HepG2 (cell line): ENCODE data around the gene MLC1. TPM values are rescaled to one million over a fixed set of nuclear protein-coding genes. Genes with fewer than 3 reads are reported as not detected.
A peak's percentile ranks its signal among the peaks of the same experiment; 100 is the strongest.

ENCODE experiments used
- ATAC-seq: fragments of 200-7000 bp; cut with Tn5 transposase; 3 replicates; pipeline ENCODE4 v1.9.1; 2020; ENCODE audit warnings: mild to moderate bottlenecking, moderate library complexity
- BruUV-seq: library from RNA; stranded (reverse); fragments of 400-500 nt; replicated peaks from 2 replicates; lab custom pipeline; 2021; lab: Mats Ljungman, UMichigan
- CTCF ChIA-PET: fragments of 300-600 bp; formaldehyde crosslinking; extraction: SDS; loops from one replicate; lab custom pipeline; 2021; ENCODE audit warnings: low total read pairs, inconsistent platforms, low intra/inter-chr PET ratio; lab: Yijun Ruan, JAX
- POLR2A ChIA-PET: fragments of 350-600 bp; sonication (Branson Sonifier 250); formaldehyde crosslinking; loops from one replicate; lab custom pipeline; 2020; ENCODE audit warnings: antibody characterized with exemption, inconsistent platforms; lab: Yijun Ruan, JAX
- DNase-seq: peaks from one replicate; pipeline ENCODE4 v3.0.0-alpha.2; 2015; ENCODE audit warnings: low spot score
- FAIRE-seq: peaks from 3 replicates; lab custom pipeline; 2011; peaks lifted over from hg19 to GRCh38; lab: Jason Lieb, UNC
- H2AFZ ChIP-seq: one replicate; pipeline ENCODE4 v1.6.1; 2011; ENCODE audit warnings: low read length, inconsistent platforms
- H3K27ac ChIP-seq: fragments of 300-600 bp; 3 replicates; pipeline ENCODE4 v1.8.0; 2011; ENCODE audit warnings: mixed run types, mild to moderate bottlenecking, mixed read lengths, low read length, inconsistent platforms; ENCODE audit not compliant: insufficient read depth; ENCODE audit errors: extremely low read length
- H3K27me3 ChIP-seq, 2 experiments: fragments of 200-600 bp in 1 of 2; 2 replicates in 1 of 2; 3 replicates in 1 of 2; pipeline versions ENCODE4 v1.6.0 to v1.8.0; 2011; ENCODE audit warnings: low read length in 2 of 2, mild to moderate bottlenecking in 2 of 2, moderate library complexity in 2 of 2, inconsistent platforms in 1 of 2; ENCODE audit not compliant: insufficient read depth in 2 of 2, control insufficient read depth in 1 of 2
- H3K36me3 ChIP-seq, 2 experiments: fragments of 200-600 bp in 1 of 2; replicated peaks in 1 of 2; 2 replicates in 1 of 2; 3 replicates in 1 of 2; pipeline versions ENCODE4 v1.5.1 to v1.8.0; 2011; ENCODE audit warnings: low read length in 2 of 2, inconsistent platforms in 1 of 2; ENCODE audit not compliant: insufficient read depth in 2 of 2, control insufficient read depth in 1 of 2
- H3K4me1 ChIP-seq: 2 replicates; pipeline ENCODE4 v1.5.1; 2012; ENCODE audit warnings: low read length, inconsistent platforms; ENCODE audit not compliant: insufficient read depth
- H3K4me2 ChIP-seq: 2 replicates; pipeline ENCODE4 v1.6.0; 2011; ENCODE audit warnings: low read depth, low read length, inconsistent platforms
- H3K4me3 ChIP-seq, 3 experiments: fragments of 200-600 bp in 1 of 3; sonication (generic), shearing (Covaris generic) in 1 of 3; replicated peaks in 1 of 3; 2 replicates each; pipeline ENCODE4 v1.5.1; 2011 to 2016; ENCODE audit warnings: low read length in 3 of 3, inconsistent platforms in 2 of 3, low read depth in 2 of 3, mild to moderate bottlenecking in 2 of 3, control low read depth in 1 of 3, mixed read lengths in 1 of 3; ENCODE audit not compliant: insufficient read depth in 1 of 3
- H3K79me2 ChIP-seq: one replicate; pipeline ENCODE4 v1.6.1; 2011; ENCODE audit warnings: low read length, inconsistent platforms; ENCODE audit not compliant: insufficient read depth
- H3K9ac ChIP-seq: 2 replicates; pipeline ENCODE4 v1.6.0; 2011; ENCODE audit warnings: mild to moderate bottlenecking, low read depth, low read length, inconsistent platforms; ENCODE audit not compliant: insufficient read depth
- H3K9me3 ChIP-seq: 2 replicates; pipeline ENCODE4 v1.5.1; 2012; ENCODE audit warnings: mild to moderate bottlenecking, low read length
- H4K20me1 ChIP-seq: 2 replicates; pipeline ENCODE4 v1.6.0; 2011; ENCODE audit warnings: inconsistent platforms, mild to moderate bottlenecking, low read length, moderate library complexity; ENCODE audit not compliant: insufficient read depth
- ATF7 ChIP-seq, 2 experiments: fragments of 450-650 bp in 1 of 2; sonication (generic) in 1 of 2; formaldehyde crosslinking in 1 of 2; IDR thresholded peaks; 2 replicates each; pipeline versions ENCODE4 v1.4.0 to v1.6.1; 2016 to 2020; ENCODE audit warnings: antibody characterized with exemption in 1 of 2, mild to moderate bottlenecking in 1 of 2, missing genetic modification reagents in 1 of 2
- TGIF2 ChIP-seq: IDR thresholded peaks from 2 replicates; pipeline ENCODE4 v1.6.1; 2016; ENCODE audit warnings: control low read depth, missing compliant biosample characterization
- THAP11 ChIP-seq: IDR thresholded peaks from 2 replicates; pipeline ENCODE4 v1.6.1; 2016; ENCODE audit warnings: missing biosample characterization, missing genetic modification reagents
- ZNF207 ChIP-seq: fragments of 450-650 bp; IDR thresholded peaks from 2 replicates; pipeline ENCODE4 v1.6.1; 2016; ENCODE audit warnings: antibody characterized with exemption, borderline replicate concordance
- WGBS: methylation state at CpG from one replicate; pipeline ENCODE4 v1.1.6; 2017; ENCODE audit warnings: low lambda C conversion rate; 5-methylcytosine and 5-hydroxymethylcytosine counted together
- in situ Hi-C: cut with HindIII; loops from 2 replicates; pipeline ENCODE4 v1.10.0; 2017; ENCODE audit warnings: low pct_unique_long_range_greater_than_20kb; ENCODE audit not compliant: extremely low pct_ligation_motif_present
- intact Hi-C: fragments of 100-400 bp; cut with micrococcal nuclease; formaldehyde crosslinking; loops from one replicate; pipeline ENCODE4 v1.10.0; 2022; ENCODE audit not compliant: unreplicated experiment
- polyA plus RNA-seq, 8 experiments: library from polyadenylated mRNA; depleted of rRNA in 3 of 8; stranded (reverse) in 7 of 8; unstranded in 1 of 8; fragments of >200 nt; fragmentation: Illumina TruSeq in 4 of 8; extraction: Trizol in 4 of 8; gene quantifications; 2 replicates each; pipeline versions ENCODE4 v1.2.1 to v1.2.3, GENCODE V29; 2011 to 2016; ENCODE audit warnings: low read depth in 4 of 8, missing spikeins in 1 of 8, mixed read lengths in 1 of 8; ENCODE audit not compliant: insufficient read depth in 1 of 8
- total RNA-seq, 5 experiments: library from RNA; depleted of rRNA; stranded (reverse); fragments of >200 nt; fragmentation: Illumina TruSeq; extraction: Trizol; gene quantifications; 2 replicates each; pipeline ENCODE4 v1.2.3, GENCODE V29; 2016; ENCODE audit warnings: low read depth in 1 of 5
- TF ChIP-seq, protein P1 (sequence below): IDR thresholded peaks from 2 replicates; pipeline ENCODE4 v1.4.0; 2020; ENCODE audit warnings: mild to moderate bottlenecking, missing genetic modification reagents
- TF ChIP-seq, protein P2 (sequence below): IDR thresholded peaks from 2 replicates; pipeline ENCODE4 v1.6.1; 2016; ENCODE audit warnings: mild to moderate bottlenecking

The MLC1 gene
- total and polyA plus RNA-seq, 2 of the 13 experiments (the other 11 are each of a cell fraction or from before 2014, with no cell fraction given): not detected

DNA sequence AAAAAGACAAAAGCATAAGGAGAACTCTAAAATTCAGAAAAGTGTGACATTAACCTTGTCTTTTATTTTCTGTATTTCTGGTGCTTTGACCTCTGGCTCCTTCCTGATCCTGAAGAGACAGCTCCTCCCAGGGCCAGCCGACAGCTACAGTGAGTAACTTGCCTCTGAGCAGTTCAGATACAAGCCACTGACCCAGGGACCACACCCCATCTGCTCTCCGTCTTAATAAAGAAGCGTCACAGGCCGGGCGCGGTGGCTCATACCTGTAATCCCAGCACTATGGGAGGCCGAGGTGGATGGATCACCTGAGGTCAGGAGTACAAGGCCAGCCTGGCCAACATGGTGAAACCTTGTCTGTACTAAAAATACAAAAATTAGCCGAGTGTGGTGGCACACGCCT is 6.5 kb downstream of the MLC1 start (continued):
- TF ChIP-seq, protein P1, sequence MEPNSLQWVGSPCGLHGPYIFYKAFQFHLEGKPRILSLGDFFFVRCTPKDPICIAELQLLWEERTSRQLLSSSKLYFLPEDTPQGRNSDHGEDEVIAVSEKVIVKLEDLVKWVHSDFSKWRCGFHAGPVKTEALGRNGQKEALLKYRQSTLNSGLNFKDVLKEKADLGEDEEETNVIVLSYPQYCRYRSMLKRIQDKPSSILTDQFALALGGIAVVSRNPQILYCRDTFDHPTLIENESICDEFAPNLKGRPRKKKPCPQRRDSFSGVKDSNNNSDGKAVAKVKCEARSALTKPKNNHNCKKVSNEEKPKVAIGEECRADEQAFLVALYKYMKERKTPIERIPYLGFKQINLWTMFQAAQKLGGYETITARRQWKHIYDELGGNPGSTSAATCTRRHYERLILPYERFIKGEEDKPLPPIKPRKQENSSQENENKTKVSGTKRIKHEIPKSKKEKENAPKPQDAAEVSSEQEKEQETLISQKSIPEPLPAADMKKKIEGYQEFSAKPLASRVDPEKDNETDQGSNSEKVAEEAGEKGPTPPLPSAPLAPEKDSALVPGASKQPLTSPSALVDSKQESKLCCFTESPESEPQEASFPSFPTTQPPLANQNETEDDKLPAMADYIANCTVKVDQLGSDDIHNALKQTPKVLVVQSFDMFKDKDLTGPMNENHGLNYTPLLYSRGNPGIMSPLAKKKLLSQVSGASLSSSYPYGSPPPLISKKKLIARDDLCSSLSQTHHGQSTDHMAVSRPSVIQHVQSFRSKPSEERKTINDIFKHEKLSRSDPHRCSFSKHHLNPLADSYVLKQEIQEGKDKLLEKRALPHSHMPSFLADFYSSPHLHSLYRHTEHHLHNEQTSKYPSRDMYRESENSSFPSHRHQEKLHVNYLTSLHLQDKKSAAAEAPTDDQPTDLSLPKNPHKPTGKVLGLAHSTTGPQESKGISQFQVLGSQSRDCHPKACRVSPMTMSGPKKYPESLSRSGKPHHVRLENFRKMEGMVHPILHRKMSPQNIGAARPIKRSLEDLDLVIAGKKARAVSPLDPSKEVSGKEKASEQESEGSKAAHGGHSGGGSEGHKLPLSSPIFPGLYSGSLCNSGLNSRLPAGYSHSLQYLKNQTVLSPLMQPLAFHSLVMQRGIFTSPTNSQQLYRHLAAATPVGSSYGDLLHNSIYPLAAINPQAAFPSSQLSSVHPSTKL (CRISPR knock-in tag): no peak
- TF ChIP-seq, protein P2, sequence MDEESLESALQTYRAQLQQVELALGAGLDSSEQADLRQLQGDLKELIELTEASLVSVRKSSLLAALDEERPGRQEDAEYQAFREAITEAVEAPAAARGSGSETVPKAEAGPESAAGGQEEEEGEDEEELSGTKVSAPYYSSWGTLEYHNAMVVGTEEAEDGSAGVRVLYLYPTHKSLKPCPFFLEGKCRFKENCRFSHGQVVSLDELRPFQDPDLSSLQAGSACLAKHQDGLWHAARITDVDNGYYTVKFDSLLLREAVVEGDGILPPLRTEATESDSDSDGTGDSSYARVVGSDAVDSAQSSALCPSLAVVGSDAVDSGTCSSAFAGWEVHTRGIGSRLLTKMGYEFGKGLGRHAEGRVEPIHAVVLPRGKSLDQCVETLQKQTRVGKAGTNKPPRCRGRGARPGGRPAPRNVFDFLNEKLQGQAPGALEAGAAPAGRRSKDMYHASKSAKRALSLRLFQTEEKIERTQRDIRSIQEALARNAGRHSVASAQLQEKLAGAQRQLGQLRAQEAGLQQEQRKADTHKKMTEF (CRISPR knock-in tag): no peak
- TF ChIP-seq, all 625 proteins: peak for 0

DNA sequence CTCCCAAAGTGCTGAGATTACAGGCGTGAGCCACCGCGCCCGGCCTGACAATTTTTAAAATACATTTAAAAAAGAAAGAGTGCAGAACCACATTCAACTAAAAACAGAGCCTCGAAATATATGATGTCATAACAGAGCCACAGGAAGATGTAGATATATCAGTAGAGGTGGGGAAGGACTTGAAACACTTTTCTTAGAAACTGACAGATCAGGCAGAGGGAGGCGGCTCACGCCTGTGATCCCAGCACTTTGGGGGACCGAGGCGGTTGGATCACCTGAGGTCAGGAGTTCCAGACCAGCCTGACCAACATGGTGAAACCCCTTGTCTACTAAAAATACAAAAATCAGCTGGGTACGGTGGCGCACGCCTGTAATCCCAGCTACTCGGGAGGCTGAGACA is 7.0 kb downstream of the MLC1 start:
- ATAC-seq (no peak), FAIRE-seq (no peak), DNase-seq (no peak)
- Histone ChIP-seq H3K27me3 (peaks cover 5 to 41% of the 10 kb centered on the region in 2 experiments; a peak in 3 of 5 replicates), H3K4me2 (no peak overlapping the region), H3K9ac (no peak overlapping the region), H3K79me2 (no peaks in the 10 kb centered on the region), H3K9me3 (no peaks in the 10 kb centered on the region), H2AFZ (no peak overlapping the region), H3K27ac (no peak overlapping the region), H4K20me1 (no peaks in the 10 kb centered on the region), H3K4me3 (no peak overlapping the region), H3K36me3 (no peaks in the 10 kb centered on the region), H3K4me1 (peaks cover 20% of the 10 kb centered on the region)
- TF ChIP-seq ZNF207 (no peak), TGIF2 (no peak), THAP11 (CRISPR knock-in tag) (no peak), ATF7 (IDR thresholded peaks at IDR 0.05) (peak; percentile 68), ATF7 (CRISPR knock-in tag; IDR thresholded peaks at IDR 0.05) (no peak)
- WGBS: 83% methylated on average over 13 of the region's 13 CpGs
- intact Hi-C loops (no loop called here), in situ Hi-C loops (no loop called here)
- ChIA-PET POLR2A (no interaction called here), CTCF (no interaction called here)
- no TSS peak for BruUV-seq
